ENCODE results near the gene MADCAM1. TPM values are rescaled to one million over a fixed set of nuclear protein-coding genes. Genes with fewer than 3 reads are reported as not detected.

Gene MADCAM1
- total and polyA plus RNA-seq, 2 of the 8 experiments (the other 6 are each of a cell fraction or from before 2014, with no cell fraction given): 2.3 to 3.0 TPM

DNA sequence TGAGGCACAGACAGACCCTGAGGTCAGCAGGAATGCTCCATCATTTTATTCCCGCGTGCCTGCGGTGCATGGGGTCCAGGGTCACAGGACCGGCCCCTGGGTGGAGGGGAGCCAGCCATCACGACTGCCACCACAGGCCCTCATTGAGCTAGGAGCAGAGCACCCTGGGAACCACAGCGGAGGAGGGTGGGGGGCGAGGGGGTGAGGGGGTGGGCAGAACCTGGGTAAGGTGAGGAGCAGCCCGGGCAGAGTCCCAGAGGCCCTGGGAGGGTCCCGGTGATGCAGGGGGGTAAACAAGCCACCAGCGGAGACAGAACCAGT is 1.2 kb upstream of the MADCAM1 start:
- H3K79me1 ChIP-seq (ENCODE audit: low read depth, low read length): no peaks in the 10 kb centered on the region
- no peak overlapping the region for H3K27ac ChIP-seq (ENCODE audit: low read depth, low read length)
- peak overlapping the region; percentile 66; the same call in 1 of the 2 replicates for H2BK5ac ChIP-seq (ENCODE audit: low read depth, low read length)
- H3K36me3 ChIP-seq (ENCODE audit: control insufficient read depth in 2 of 4, insufficient read depth in 4 of 4, low read length in 3 of 4): peaks cover 0 to 3% (median 0%) of the 10 kb centered on the region in 4 experiments; a peak in 1 of 8 replicates
- peaks cover 0 to 13% (median 9%) of the 10 kb centered on the region in 4 experiments; a peak in 5 of 7 replicates for H3K4me1 ChIP-seq (replicated peaks in 1 of 4; ENCODE audit: control insufficient read depth in 3 of 4, insufficient read depth in 4 of 4, low read length in 3 of 4)
- H3K4me2 ChIP-seq (ENCODE audit: insufficient read depth in 1 of 2, low read depth in 2 of 2, low read length in 2 of 2): no peak overlapping the region
- FAIRE-seq: no peak
- H2BK15ac ChIP-seq (ENCODE audit: low read length): peak overlapping the region; percentile 81; the same call in 1 of the 2 replicates
- H4K8ac ChIP-seq (ENCODE audit: extremely low read depth, insufficient read depth, low read length): no peak overlapping the region
- H3K4ac ChIP-seq (replicated peaks; ENCODE audit: insufficient read length, low read depth, low read length): no peak overlapping the region
- no peaks in the 10 kb centered on the region for H3K79me2 ChIP-seq (ENCODE audit: control insufficient read depth in 1 of 2, insufficient read depth in 2 of 2, low read length in 2 of 2)
- H2BK12ac ChIP-seq (ENCODE audit: low read depth, low read length): no peak overlapping the region
- H4K20me1 ChIP-seq (replicated peaks in 1 of 2; ENCODE audit: control insufficient read depth in 1 of 2, insufficient read depth in 2 of 2, low read length in 2 of 2): peaks cover 0 to 8% of the 10 kb centered on the region in 2 experiments
- WGBS, 2 experiments (ENCODE audit: extremely low coverage in 1 of 2, insufficient coverage in 1 of 2, insufficient read length in 1 of 2, insufficient replicate concordance in 2 of 2, low coverage in 1 of 2, low lambda C conversion rate in 2 of 2, missing lambda C conversion rate in 1 of 2): 90% methylated on average over 5 of the region's 10 CpGs; no CpG with 5 or more reads in 1 of the 2 experiments
- H2BK120ac ChIP-seq (replicated peaks; ENCODE audit: low read depth, low read length): no peak overlapping the region
- peaks cover 0 to 2% of the 10 kb centered on the region in 2 experiments; a peak in 1 of 4 replicates for H3K9me3 ChIP-seq (ENCODE audit: insufficient read depth in 2 of 2, low read depth in 1 of 2, low read length in 1 of 2)
- H3K23ac ChIP-seq (ENCODE audit: insufficient read length): no peak overlapping the region
- 0 out of 2 replicates have a peak overlapping the region, but pooled peaks have one; percentile 33 for H2AK5ac ChIP-seq (ENCODE audit: low read depth, low read length)
- peaks cover 19 to 25% (median 22%) of the 10 kb centered on the region in 4 experiments for H3K27me3 ChIP-seq (replicated peaks in 1 of 4; ENCODE audit: control insufficient read depth in 3 of 4, extremely low read depth in 1 of 4, insufficient read depth in 3 of 4, low read length in 3 of 4)
- H3K4me3 ChIP-seq (ENCODE audit: extremely low read depth in 1 of 4, insufficient read depth in 2 of 4, low read depth in 3 of 4, low read length in 4 of 4): no peak overlapping the region
- no peak overlapping the region for H2AFZ ChIP-seq (ENCODE audit: low read length)
- no peak for DNase-seq (ENCODE audit: low read depth in 1 of 2, low spot score in 2 of 2)
- CTCF ChIA-PET (ENCODE audit: partially characterized antibody): interaction anchor here (0.5 to 3.7 kb wide), 18 partner anchors 9 to 386 kb away, joined by 3 to 21 read pairs (median 6); partner anchors contain the start of genes CDC34 and MIER2
- no peak overlapping the region for H3K18ac ChIP-seq (ENCODE audit: extremely low read depth, low read length)
- POLR2A ChIA-PET (ENCODE audit: partially characterized antibody): interaction anchor here (1.0 to 1.5 kb wide), 4 partner anchors 12 to 147 kb away, joined by 3 to 5 read pairs (median 4); partner anchors contain the start of gene TPGS1
- peaks cover 10% of the 10 kb centered on the region; the same call in 1 of the 2 replicates for H3K23me2 ChIP-seq (ENCODE audit: low read depth, low read length)
- H4K91ac ChIP-seq (replicated peaks; ENCODE audit: insufficient read length, low read length): no peak overlapping the region
- no peak overlapping the region for H2BK20ac ChIP-seq (ENCODE audit: low read length)
- H3K9ac ChIP-seq (replicated peaks in 1 of 4; ENCODE audit: extremely low read depth in 1 of 4, low read depth in 3 of 4, low read length in 3 of 4): no peak overlapping the region
- H4K5ac ChIP-seq (ENCODE audit: insufficient read length, low read depth, low read length): no peak overlapping the region
- H3K56ac ChIP-seq (replicated peaks; ENCODE audit: insufficient read length, low read depth, low read length): no peak overlapping the region
- no peak overlapping the region for H3K14ac ChIP-seq (ENCODE audit: insufficient read length)
- TF ChIP-seq SIX5 (IDR thresholded peaks at IDR 0.05; ENCODE audit: low read depth, low read length) (no peak), SP2 (IDR thresholded peaks at IDR 0.05; ENCODE audit: low read length) (no peak), POLR2AphosphoS5 (IDR thresholded peaks at IDR 0.05; ENCODE audit: low read depth, low read length) (no peak), PHF8 (conservative IDR thresholded peaks at IDR 0.05; ENCODE audit: low read depth, low read length) (no peak), TEAD4 (IDR thresholded peaks at IDR 0.05; ENCODE audit: low read depth, low read length) (no peak), CHD2 (IDR thresholded peaks at IDR 0.05; ENCODE audit: low read length) (no peak), KDM1A (IDR thresholded peaks at IDR 0.05; ENCODE audit: borderline replicate concordance, low read length) (no peak)
- TF ChIP-seq, protein P1, sequence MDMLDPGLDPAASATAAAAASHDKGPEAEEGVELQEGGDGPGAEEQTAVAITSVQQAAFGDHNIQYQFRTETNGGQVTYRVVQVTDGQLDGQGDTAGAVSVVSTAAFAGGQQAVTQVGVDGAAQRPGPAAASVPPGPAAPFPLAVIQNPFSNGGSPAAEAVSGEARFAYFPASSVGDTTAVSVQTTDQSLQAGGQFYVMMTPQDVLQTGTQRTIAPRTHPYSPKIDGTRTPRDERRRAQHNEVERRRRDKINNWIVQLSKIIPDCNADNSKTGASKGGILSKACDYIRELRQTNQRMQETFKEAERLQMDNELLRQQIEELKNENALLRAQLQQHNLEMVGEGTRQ (IDR thresholded peaks at IDR 0.05; ENCODE audit: low read length): no peak
- TF ChIP-seq, protein P2, sequence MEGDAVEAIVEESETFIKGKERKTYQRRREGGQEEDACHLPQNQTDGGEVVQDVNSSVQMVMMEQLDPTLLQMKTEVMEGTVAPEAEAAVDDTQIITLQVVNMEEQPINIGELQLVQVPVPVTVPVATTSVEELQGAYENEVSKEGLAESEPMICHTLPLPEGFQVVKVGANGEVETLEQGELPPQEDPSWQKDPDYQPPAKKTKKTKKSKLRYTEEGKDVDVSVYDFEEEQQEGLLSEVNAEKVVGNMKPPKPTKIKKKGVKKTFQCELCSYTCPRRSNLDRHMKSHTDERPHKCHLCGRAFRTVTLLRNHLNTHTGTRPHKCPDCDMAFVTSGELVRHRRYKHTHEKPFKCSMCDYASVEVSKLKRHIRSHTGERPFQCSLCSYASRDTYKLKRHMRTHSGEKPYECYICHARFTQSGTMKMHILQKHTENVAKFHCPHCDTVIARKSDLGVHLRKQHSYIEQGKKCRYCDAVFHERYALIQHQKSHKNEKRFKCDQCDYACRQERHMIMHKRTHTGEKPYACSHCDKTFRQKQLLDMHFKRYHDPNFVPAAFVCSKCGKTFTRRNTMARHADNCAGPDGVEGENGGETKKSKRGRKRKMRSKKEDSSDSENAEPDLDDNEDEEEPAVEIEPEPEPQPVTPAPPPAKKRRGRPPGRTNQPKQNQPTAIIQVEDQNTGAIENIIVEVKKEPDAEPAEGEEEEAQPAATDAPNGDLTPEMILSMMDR (IDR thresholded peaks at IDR 0.05; ENCODE audit: control extremely low read depth in 1 of 3, insufficient read depth in 1 of 3, low read depth in 1 of 3, low read length in 3 of 3): no peak
